Lung microvascular endothelial cell (primary cell): Measurements from ENCODE around the gene RAC3. TPM values are rescaled to one million over a fixed set of nuclear protein-coding genes. Genes with fewer than 3 reads are reported as not detected.

Experiments
- DNase-seq, 2 donors: peaks; one replicate each; pipeline versions ENCODE4 v3.0.0 to v3.0.0-alpha.2; 2010; ENCODE audit warnings: low read depth in 2 of 2
- total RNA-seq: library from RNA; depleted of rRNA; stranded (reverse); fragments of >200 nt; gene quantifications from 2 replicates; pipeline ENCODE4 v1.2.1, GENCODE V29; 2014

Gene RAC3
- total RNA-seq, 1 donor from 2014 or later = 9.7 TPM

GRCh38 chr17:82072827-82073226, 41.3 kb downstream of the RAC3 start:
- DNase-seq = no peak

GRCh38 chr17:82073446-82073845, 42.0 kb downstream of the RAC3 start:
- DNase-seq = no peak

- DNase-seq = no peak
These were observed 44.7 kb downstream of the RAC3 start for GRCh38 chr17:82076018-82076784.

GRCh38 chr17:82076785-82077591, 45.5 kb downstream of the RAC3 start:
- no peak for DNase-seq

GRCh38 chr17:82077617-82078358, 46.3 kb downstream of the RAC3 start:
- DNase-seq = no peak

GRCh38 chr17:82078433-82078832, 47.0 kb downstream of the RAC3 start:
- DNase-seq = no peak

GRCh38 chr17:82079001-82079677, 47.7 kb downstream of the RAC3 start:
- no peak for DNase-seq

- no peak for DNase-seq
These were observed 48.7 kb downstream of the RAC3 start for GRCh38 chr17:82080048-82080788.

- no peak for DNase-seq
These were observed 49.4 kb downstream of the RAC3 start for GRCh38 chr17:82080789-82081464.

- DNase-seq = no peak
These were observed 50.1 kb downstream of the RAC3 start for GRCh38 chr17:82081546-82081945.

GRCh38 chr17:82081966-82082365, 50.5 kb downstream of the RAC3 start:
- DNase-seq = no peak

GRCh38 chr17:82082456-82082855, 51.0 kb downstream of the RAC3 start:
- DNase-seq = no peak

- no peak for DNase-seq
These were observed 51.5 kb downstream of the RAC3 start for GRCh38 chr17:82083009-82083408.

Other genes with a start within 250 kb of the RAC3 start
- gene GCGR, start 227.5 kb upstream of the RAC3 start, total RNA-seq = not detected in 2 replicates
- gene MCRIP1, start 198.4 kb upstream of the RAC3 start, total RNA-seq = 93.7 and 178 TPM in 2 replicates
- not detected in 2 replicates for gene PPP1R27, start 196.6 kb upstream of the RAC3 start, total RNA-seq
- 504 and 688 TPM in 2 replicates for gene P4HB, start 171.1 kb upstream of the RAC3 start, total RNA-seq
- 91.7 and 92.9 TPM in 2 replicates for gene ARHGDIA, start 160.3 kb upstream of the RAC3 start, total RNA-seq
- gene ALYREF, start 140.1 kb upstream of the RAC3 start, total RNA-seq = 107 and 136 TPM in 2 replicates
- 102 and 112 TPM in 2 replicates for gene ANAPC11, start 140.0 kb upstream of the RAC3 start, total RNA-seq
- gene NPB, start 129.4 kb upstream of the RAC3 start, total RNA-seq = under 0.01 TPM in 1 of 2 replicates, not detected in the other
- gene PCYT2, start 120.3 kb upstream of the RAC3 start, total RNA-seq = 24.0 and 27.6 TPM in 2 replicates
- 11.3 and 13.1 TPM in 2 replicates for gene SIRT7, start 113.5 kb upstream of the RAC3 start, total RNA-seq
- gene MAFG, start 103.9 kb upstream of the RAC3 start, total RNA-seq = 9.2 and 17.1 TPM in 2 replicates
- gene PYCR1, start 94.4 kb upstream of the RAC3 start, total RNA-seq = 52.3 and 60.9 TPM in 2 replicates
- not detected in 2 replicates for gene MYADML2, start 84.4 kb upstream of the RAC3 start, total RNA-seq
- under 0.01 TPM in 2 replicates for gene NOTUM, start 70.5 kb upstream of the RAC3 start, total RNA-seq
- gene ASPSCR1, start 54.0 kb upstream of the RAC3 start, total RNA-seq = 17.7 and 23.2 TPM in 2 replicates
- gene CENPX, start 8.8 kb upstream of the RAC3 start, total RNA-seq = 30.1 and 31.5 TPM in 2 replicates
- 7.6 and 8.3 TPM in 2 replicates for gene LRRC45, start 8.4 kb upstream of the RAC3 start, total RNA-seq
- gene DCXR, start 6.0 kb downstream of the RAC3 start, total RNA-seq = 35.5 and 37.7 TPM in 2 replicates
- 10.0 and 16.3 TPM in 2 replicates for gene RFNG, start 20.1 kb downstream of the RAC3 start, total RNA-seq
- 61.9 and 64.1 TPM in 2 replicates for gene GPS1, start 20.2 kb downstream of the RAC3 start, total RNA-seq
- gene DUS1L, start 34.1 kb downstream of the RAC3 start, total RNA-seq = 30.7 and 35.5 TPM in 2 replicates
- gene FASN, start 66.6 kb downstream of the RAC3 start, total RNA-seq = 35.1 and 43.4 TPM in 2 replicates
- 2.0 and 3.4 TPM in 2 replicates for gene CCDC57, start 181.2 kb downstream of the RAC3 start, total RNA-seq
- 67.8 and 135 TPM in 2 replicates for gene SLC16A3, start 197.4 kb downstream of the RAC3 start, total RNA-seq
- 38.8 and 41.3 TPM in 2 replicates for gene CSNK1D, start 242.0 kb downstream of the RAC3 start, total RNA-seq